GM12892 (cell line): ENCODE data around the gene ARFGAP3.

Source experiments
- POLR2A ChIP-seq: IDR thresholded peaks from 2 replicates; pipeline ENCODE4 v1.6.1; 2011; ENCODE audit warnings: low read depth, low read length, control low read depth
- POLR2AphosphoS5 ChIP-seq: IDR thresholded peaks from 2 replicates; pipeline ENCODE4 v1.6.1; 2011; ENCODE audit warnings: low read depth, low read length, control low read depth
- TAF1 ChIP-seq: IDR thresholded peaks from 2 replicates; pipeline ENCODE4 v1.6.1; 2011; ENCODE audit warnings: low read depth, mild to moderate bottlenecking, control low read depth, low read length, borderline replicate concordance

DNA sequence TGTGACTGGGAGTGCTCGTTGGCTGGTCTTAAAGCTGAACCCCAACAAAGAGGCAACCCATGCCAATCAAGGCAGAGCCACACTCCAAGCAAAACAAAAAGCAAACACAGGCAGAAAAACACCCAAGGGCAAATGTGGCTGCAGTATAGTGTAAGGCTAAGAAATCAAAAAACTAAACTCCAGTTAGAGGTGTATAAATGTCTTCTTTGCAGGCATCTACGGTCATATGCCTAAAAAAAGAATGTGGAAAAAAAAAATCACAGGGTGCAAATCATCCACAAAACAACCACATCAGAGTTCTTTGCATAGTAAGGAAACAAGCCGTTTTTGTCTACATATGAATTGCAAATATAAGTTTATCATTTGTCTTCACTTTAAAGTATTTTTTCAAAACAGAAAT, 27.8 kb downstream of the ARFGAP3 start:
- TF ChIP-seq TAF1 (no peak), POLR2A (no peak), POLR2AphosphoS5 (no peak)
